Right lobe of liver (tissue), 6 donors: ENCODE data around the gene METTL2B. TPM values are rescaled to one million over a fixed set of nuclear protein-coding genes. Genes with fewer than 3 reads are reported as not detected.

Source experiments
- ATAC-seq, 4 donors: fragments of 200-7000 bp; cut with Tn5 transposase; one replicate each; pipeline ENCODE4 v1.9.1; 2020; ENCODE audit warnings: mild to moderate bottlenecking in 4 of 4, moderate library complexity in 4 of 4
- DNase-seq, 3 donors: peaks; one replicate each; pipeline ENCODE4 v3.0.0-alpha.2; 2020
- H3K27ac ChIP-seq, 3 donors: fragments of 200-600 bp; one replicate each; pipeline ENCODE4 v1.8.0; 2022
- H3K27me3 ChIP-seq, 2 donors: fragments of 200-600 bp; one replicate each; pipeline ENCODE4 v1.8.0; 2022
- H3K36me3 ChIP-seq, 4 donors: fragments of 200-600 bp; sonication (generic) in 1 of 4; one replicate each; pipeline versions ENCODE4 v1.5.1 to v1.8.0; 2017 to 2022; ENCODE audit warnings: control low read depth in 1 of 4
- H3K4me1 ChIP-seq, 4 donors: fragments of 200-600 bp; sonication (generic) in 1 of 4; one replicate each; pipeline versions ENCODE4 v1.5.1 to v1.8.0; 2017 to 2022; ENCODE audit warnings: control low read depth in 1 of 4
- H3K4me3 ChIP-seq, 3 donors: fragments of 200-600 bp; one replicate each; pipeline ENCODE4 v1.8.0; 2022
- H3K9me3 ChIP-seq, 4 donors: fragments of 200-600 bp; sonication (generic) in 1 of 4; one replicate each; pipeline versions ENCODE4 v1.5.1 to v1.8.0; 2017 to 2022; ENCODE audit warnings: control low read depth in 1 of 4
- POLR2A ChIP-seq: fragments of 450-650 bp; IDR thresholded peaks from one replicate; pipeline ENCODE4 v1.6.1; 2017; ENCODE audit warnings: antibody characterized with exemption, mild to moderate bottlenecking
- WGBS: methylation state at CpG from one replicate; pipeline ENCODE4 v1.1.6; 2018; ENCODE audit warnings: low coverage, low lambda C conversion rate; ENCODE audit not compliant: insufficient coverage; ENCODE audit errors: missing lambda C conversion rate; 5-methylcytosine and 5-hydroxymethylcytosine counted together
- intact Hi-C, 2 donors: fragments of 100-400 bp; cut with DNase I; formaldehyde crosslinking; loops; one replicate each; pipeline versions ENCODE4 v1.11.2 to v1.14.1; 2022
- total RNA-seq, 6 experiments: library from RNA; depleted of rRNA in 2 of 6; stranded (reverse); fragments of >200 nt in 2 of 6; fragmentation: NEBNext Ultra II Directional in 3 of 6; extraction: Animal tissue kit (Norgen Biotek cat#: 25700) in 3 of 6; gene quantifications; one replicate each; pipeline versions ENCODE4 v1.1.0 to v1.2.4, GENCODE V29; 2016 to 2023
- TF ChIP-seq, protein P1 (sequence below), 4 donors: fragments of 200-600 bp in 3 of 4; fragments of 450-650 bp in 1 of 4; IDR thresholded peaks; one replicate each; pipeline versions ENCODE4 v1.5.1 to v1.8.0; 2016 to 2022; ENCODE audit warnings: antibody characterized with exemption in 4 of 4, mild to moderate bottlenecking in 2 of 4
- donor health status: DM: no; HTN: yes; CAD: no.
- donor health status: DM: no; HTN: no; CAD: no.
- donor health status: DM: no; HTN: no; CAD: no.
- donor health status: DM: no; HTN: yes; CAD: no.
- donor health status: DM: no; HTN: yes; CAD: no.

METTL2B gene
- total RNA-seq, 6 experiments from 2014 or later: 10.8 to 15.1 (median 13.6) TPM

DNA sequence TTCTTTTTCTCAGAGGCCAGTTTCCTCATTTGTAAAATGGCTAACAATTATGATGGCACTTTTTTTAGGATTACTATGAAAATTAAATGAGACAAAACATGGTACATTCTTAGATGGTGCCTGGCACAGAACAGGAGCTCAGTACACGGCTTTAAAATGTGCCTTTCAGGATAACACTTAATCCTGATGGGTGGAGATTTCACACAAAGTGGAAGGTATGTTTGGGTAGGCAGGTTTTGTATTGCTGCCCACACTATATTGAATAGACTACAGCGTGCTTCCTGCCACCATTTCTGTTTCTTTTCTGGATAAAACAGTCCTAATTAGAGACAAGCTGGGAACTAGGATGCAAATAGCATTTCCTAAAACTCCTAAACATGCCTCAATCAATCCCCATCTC is 44.8 kb upstream of the METTL2B start:
- WGBS: 65% methylated on average over 2 of the region's 2 CpGs
- Histone ChIP-seq H3K27ac (no peak overlapping the region), H3K27me3 (no peaks in the 10 kb centered on the region), H3K4me3 (no peak overlapping the region), H3K36me3 (no peaks in the 10 kb centered on the region), H3K9me3 (no peaks in the 10 kb centered on the region), H3K4me1 (no peaks in the 10 kb centered on the region)
- intact Hi-C loops: no loop called here
- DNase-seq (no peak), ATAC-seq (no peak)
- no peak for TF ChIP-seq POLR2A

DNA sequence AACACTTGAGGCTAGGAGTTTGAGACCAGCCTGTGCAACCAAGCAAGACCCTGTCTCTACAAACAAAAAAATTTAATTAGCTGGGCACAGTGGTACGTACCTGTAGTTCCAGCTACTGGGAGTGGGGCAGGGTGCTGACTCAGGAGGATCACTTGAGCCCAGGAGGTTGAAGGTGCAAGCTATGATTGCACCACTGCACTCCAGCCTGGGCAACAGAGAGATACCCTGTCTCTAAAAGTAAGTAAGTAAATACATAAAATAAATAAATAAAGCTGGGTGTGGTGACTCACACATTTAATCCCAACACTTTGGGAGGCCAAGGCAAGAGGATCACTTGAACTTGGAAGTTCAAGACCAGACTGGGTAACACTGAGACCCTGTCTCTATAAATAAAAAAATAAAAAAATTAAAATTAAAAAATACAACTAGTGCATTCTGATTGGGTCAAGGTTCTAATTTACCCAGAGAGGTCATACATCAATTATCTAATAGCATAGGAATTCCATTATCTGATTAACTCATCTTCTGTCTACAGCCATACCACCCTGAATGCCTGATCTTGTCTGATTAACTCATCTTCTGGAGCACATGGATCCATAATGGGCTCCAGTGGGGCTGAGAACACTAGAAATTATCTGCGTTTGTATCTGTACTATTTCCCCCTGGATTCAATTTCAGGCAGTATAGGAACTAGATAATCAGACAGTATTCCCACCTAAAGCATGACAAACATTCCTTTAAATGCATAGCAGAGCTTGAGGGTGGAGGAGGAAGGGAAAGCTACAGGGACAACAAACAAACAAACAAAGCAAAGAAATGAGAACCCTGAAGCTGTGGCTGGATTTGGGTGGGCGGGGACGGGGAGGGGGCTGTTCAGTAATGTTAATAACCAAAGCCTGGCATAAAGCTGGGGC is 41.9 kb upstream of the METTL2B start:
- H3K4me3 ChIP-seq: no peak overlapping the region
- TF ChIP-seq POLR2A: no peak
- TF ChIP-seq, protein P1, sequence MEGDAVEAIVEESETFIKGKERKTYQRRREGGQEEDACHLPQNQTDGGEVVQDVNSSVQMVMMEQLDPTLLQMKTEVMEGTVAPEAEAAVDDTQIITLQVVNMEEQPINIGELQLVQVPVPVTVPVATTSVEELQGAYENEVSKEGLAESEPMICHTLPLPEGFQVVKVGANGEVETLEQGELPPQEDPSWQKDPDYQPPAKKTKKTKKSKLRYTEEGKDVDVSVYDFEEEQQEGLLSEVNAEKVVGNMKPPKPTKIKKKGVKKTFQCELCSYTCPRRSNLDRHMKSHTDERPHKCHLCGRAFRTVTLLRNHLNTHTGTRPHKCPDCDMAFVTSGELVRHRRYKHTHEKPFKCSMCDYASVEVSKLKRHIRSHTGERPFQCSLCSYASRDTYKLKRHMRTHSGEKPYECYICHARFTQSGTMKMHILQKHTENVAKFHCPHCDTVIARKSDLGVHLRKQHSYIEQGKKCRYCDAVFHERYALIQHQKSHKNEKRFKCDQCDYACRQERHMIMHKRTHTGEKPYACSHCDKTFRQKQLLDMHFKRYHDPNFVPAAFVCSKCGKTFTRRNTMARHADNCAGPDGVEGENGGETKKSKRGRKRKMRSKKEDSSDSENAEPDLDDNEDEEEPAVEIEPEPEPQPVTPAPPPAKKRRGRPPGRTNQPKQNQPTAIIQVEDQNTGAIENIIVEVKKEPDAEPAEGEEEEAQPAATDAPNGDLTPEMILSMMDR (IDR thresholded peaks at IDR 0.05): no peak
- H3K36me3 ChIP-seq: no peaks in the 10 kb centered on the region
- H3K9me3 ChIP-seq: no peaks in the 10 kb centered on the region
- no peaks in the 10 kb centered on the region for H3K4me1 ChIP-seq
- ATAC-seq (peak in 2 of 4 donors; percentile 54 to 84), DNase-seq (peak in 1 of 3 donors; percentile 35)
- WGBS: 65% methylated on average over 4 of the region's 4 CpGs
- intact Hi-C loops: no loop called here
- H3K27ac ChIP-seq: no peak overlapping the region
- no peaks in the 10 kb centered on the region for H3K27me3 ChIP-seq

GRCh38 chr7:128435327-128435686 is 41.2 kb upstream of the METTL2B start:
- no peak for DNase-seq
- intact Hi-C loops: no loop called here
- no peak overlapping the region for H3K27ac ChIP-seq
- H3K9me3 ChIP-seq: no peaks in the 10 kb centered on the region
- no peak for ATAC-seq
- H3K27me3 ChIP-seq: no peaks in the 10 kb centered on the region
- no peaks in the 10 kb centered on the region for H3K4me1 ChIP-seq
- WGBS: 75% methylated on average over 2 of the region's 3 CpGs
- H3K36me3 ChIP-seq: no peaks in the 10 kb centered on the region
- TF ChIP-seq, protein P1 (IDR thresholded peaks at IDR 0.05): no peak
- no peak overlapping the region for H3K4me3 ChIP-seq

DNA sequence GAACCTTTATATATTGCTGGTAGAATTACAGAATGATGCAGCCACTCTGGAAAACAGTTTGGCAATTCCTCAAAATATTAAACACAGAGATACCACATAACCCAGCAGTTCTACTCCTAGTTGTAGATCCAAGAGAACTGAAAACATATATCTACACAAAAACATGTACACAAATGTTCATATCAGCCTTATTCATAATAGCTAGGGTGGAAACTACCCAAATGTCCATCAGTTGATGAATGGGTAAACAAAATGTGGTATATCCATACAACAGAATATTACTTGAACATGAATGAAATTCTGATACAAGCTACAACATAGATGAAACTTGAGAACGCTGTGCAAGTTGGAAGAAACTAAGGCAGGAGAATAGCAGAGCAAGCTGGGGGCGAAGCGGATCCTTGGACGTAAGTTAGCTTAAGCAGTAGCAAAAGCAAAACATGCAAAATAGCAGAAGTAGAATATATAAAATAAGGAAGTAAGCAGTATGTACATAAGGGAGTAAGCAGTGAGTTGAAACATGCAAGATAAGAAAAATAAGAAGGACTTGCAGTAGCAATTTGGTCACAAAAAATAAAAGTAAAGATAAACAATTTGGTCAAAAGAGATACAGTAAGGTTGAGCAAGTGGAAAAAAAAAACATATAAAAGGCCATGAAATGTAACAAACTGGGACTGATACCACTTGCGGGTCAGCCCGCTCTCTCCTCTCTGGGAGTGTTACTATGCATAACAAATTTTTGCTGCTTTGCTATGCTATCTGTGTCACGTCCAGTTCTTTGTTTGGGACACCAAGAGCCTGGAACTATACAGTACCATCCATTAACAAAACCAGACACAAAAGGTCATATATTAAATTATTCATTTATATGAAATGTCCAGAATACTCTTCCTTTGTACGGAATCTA is 38.9 kb upstream of the METTL2B start:
- ATAC-seq (peak in 3 of 4 donors; percentile 31 to 62 (median 44)), DNase-seq (no peak)
- Histone ChIP-seq H3K4me3 (no peak overlapping the region), H3K9me3 (no peaks in the 10 kb centered on the region), H3K4me1 (no peaks in the 10 kb centered on the region), H3K36me3 (no peaks in the 10 kb centered on the region), H3K27me3 (no peaks in the 10 kb centered on the region), H3K27ac (no peak overlapping the region)
- intact Hi-C loops: no loop called here
- 61% methylated on average over 8 of the region's 8 CpGs for WGBS
- no peak for TF ChIP-seq POLR2A
- TF ChIP-seq, protein P1 (IDR thresholded peaks at IDR 0.05): no peak

DNA sequence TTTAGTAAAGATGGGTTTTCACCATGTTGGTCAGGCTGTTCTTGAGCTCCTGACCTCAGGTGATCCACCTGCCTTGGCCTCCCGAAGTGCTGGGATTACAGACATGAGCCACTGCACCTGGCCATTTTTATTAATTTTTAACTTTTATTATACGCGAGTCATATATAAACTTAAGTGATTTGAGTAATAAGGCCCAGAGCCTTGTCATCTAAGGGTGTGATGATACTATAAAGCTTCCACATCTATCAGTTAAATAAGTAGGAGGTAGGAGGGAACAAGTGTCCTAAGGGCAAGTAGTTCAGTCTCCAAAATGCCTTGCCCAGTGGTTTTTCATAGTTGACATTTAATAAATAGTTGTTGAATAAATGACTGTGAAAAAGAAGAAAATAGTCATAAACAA is 34.2 kb upstream of the METTL2B start:
- TF ChIP-seq, protein P1 (IDR thresholded peaks at IDR 0.05): no peak
- TF ChIP-seq POLR2A: no peak
- DNase-seq (no peak), ATAC-seq (no peak)
- Histone ChIP-seq H3K9me3 (no peaks in the 10 kb centered on the region), H3K27me3 (no peaks in the 10 kb centered on the region), H3K4me3 (no peak overlapping the region), H3K36me3 (no peaks in the 10 kb centered on the region), H3K27ac (no peak overlapping the region), H3K4me1 (no peaks in the 10 kb centered on the region)
- WGBS: 76% methylated on average over 3 of the region's 3 CpGs
- intact Hi-C loops: no loop called here
